GM12878 (cell line): ENCODE data around the gene HIVEP3. TPM values are rescaled to one million over a fixed set of nuclear protein-coding genes. Genes with fewer than 3 reads are reported as not detected.

ENCODE experiments used
- ATAC-seq: fragments of 200-7000 bp; cut with Tn5 transposase; 3 replicates; pipeline ENCODE4 v1.9.1; 2020; ENCODE audit warnings: mild to moderate bottlenecking, moderate library complexity
- BruUV-seq: library from RNA; stranded (reverse); fragments of 400-500 nt; replicated peaks from 2 replicates; lab custom pipeline; 2021; lab: Mats Ljungman, UMichigan
- CTCF ChIA-PET: fragments of 300-600 bp; sonication (Branson Sonifier 250); formaldehyde crosslinking; extraction: SDS; loops from one replicate; lab custom pipeline; 2021; ENCODE audit warnings: inconsistent platforms; lab: Yijun Ruan, JAX
- POLR2A ChIA-PET: fragments of 350-600 bp; formaldehyde crosslinking; extraction: SDS; loops from one replicate; lab custom pipeline; 2021; ENCODE audit warnings: inconsistent platforms; lab: Charles Lee
- RAD21 ChIA-PET: fragments of 300-600 bp; sonication (Branson Sonifier 250); formaldehyde crosslinking; loops from one replicate; lab custom pipeline; 2023; ENCODE audit warnings: antibody characterized with exemption; ENCODE audit not compliant: unreplicated experiment; lab: Charles Lee
- SMC1A ChIA-PET: fragments of 300-600 bp; sonication (Branson Sonifier 250); formaldehyde crosslinking; loops from one replicate; lab custom pipeline; 2023; ENCODE audit not compliant: unreplicated experiment, uncharacterized antibody; lab: Charles Lee
- DNase-seq: peaks from one replicate; pipeline ENCODE4 v3.0.0-alpha.2; 2011; ENCODE audit warnings: low read depth, low spot score
- FAIRE-seq: peaks from 3 replicates; lab custom pipeline; 2011; peaks lifted over from hg19 to GRCh38; lab: Jason Lieb, UNC
- H2AFZ ChIP-seq: 2 replicates; pipeline ENCODE4 v1.6.0; 2011; ENCODE audit warnings: low read depth, low read length, control low read depth; ENCODE audit not compliant: control insufficient read depth
- H3K27ac ChIP-seq: 2 replicates; pipeline ENCODE4 v1.5.1; 2011; ENCODE audit warnings: control low read depth; ENCODE audit not compliant: control insufficient read depth, insufficient read depth
- H3K27me3 ChIP-seq, 2 experiments: replicated peaks in 1 of 2; 2 replicates each; pipeline versions ENCODE4 v1.6.0 to v1.6.1; 2011; ENCODE audit warnings: low read length in 1 of 2; ENCODE audit not compliant: control insufficient read depth in 2 of 2, insufficient read depth in 2 of 2
- H3K36me3 ChIP-seq, 2 experiments: 2 replicates each; pipeline ENCODE4 v1.5.1; 2011; ENCODE audit warnings: low read length in 1 of 2; ENCODE audit not compliant: control insufficient read depth in 2 of 2, insufficient read depth in 2 of 2
- H3K4me1 ChIP-seq: 2 replicates; pipeline ENCODE4 v1.6.1; 2011; ENCODE audit warnings: mild to moderate bottlenecking, low read length, moderate library complexity, mixed read lengths; ENCODE audit not compliant: control insufficient read depth, insufficient read depth
- H3K4me2 ChIP-seq: 2 replicates; pipeline ENCODE4 v1.6.0; 2011; ENCODE audit warnings: control low read depth; ENCODE audit not compliant: control insufficient read depth, insufficient read depth
- H3K4me3 ChIP-seq: fragments of 200-600 bp; sonication (generic); 2 replicates; pipeline ENCODE4 v1.5.1; 2016
- H3K79me2 ChIP-seq: 2 replicates; pipeline ENCODE4 v1.6.0; 2011; ENCODE audit warnings: low read length; ENCODE audit not compliant: control insufficient read depth, insufficient read depth
- H3K9ac ChIP-seq: 2 replicates; pipeline ENCODE4 v1.8.0; 2011; ENCODE audit warnings: low read length, control low read depth, mixed read lengths; ENCODE audit not compliant: control insufficient read depth, insufficient read depth
- H3K9me3 ChIP-seq: replicated peaks from 3 replicates; pipeline ENCODE4 v1.5.1; 2011; ENCODE audit warnings: mild to moderate bottlenecking, low read length; ENCODE audit not compliant: control insufficient read depth, insufficient read depth
- H4K20me1 ChIP-seq: 2 replicates; pipeline ENCODE4 v1.6.0; 2011; ENCODE audit not compliant: control insufficient read depth, insufficient read depth
- E2F8 ChIP-seq: fragments of 450-650 bp; IDR thresholded peaks from 2 replicates; pipeline ENCODE4 v1.6.1; 2018; ENCODE audit warnings: mild to moderate bottlenecking, low read depth, moderate library complexity; ENCODE audit not compliant: partially characterized antibody
- HDAC6 ChIP-seq: fragments of 200-600 bp; sonication (generic); IDR thresholded peaks from one replicate; pipeline ENCODE4 v1.8.0; 2017; ENCODE audit warnings: antibody characterized with exemption; ENCODE audit not compliant: unreplicated experiment
- MEF2A ChIP-seq: IDR thresholded peaks from 2 replicates; pipeline ENCODE4 v1.6.1; 2011; ENCODE audit warnings: low read depth, mild to moderate bottlenecking, low read length, moderate library complexity; ENCODE audit not compliant: insufficient read depth
- NKRF ChIP-seq: fragments of 450-650 bp; conservative IDR thresholded peaks from 2 replicates; pipeline ENCODE4 v1.6.1; 2017; ENCODE audit warnings: mild to moderate bottlenecking, moderate library complexity
- POLR2AphosphoS5 ChIP-seq: IDR thresholded peaks from 2 replicates; pipeline ENCODE4 v1.6.1; 2011; ENCODE audit warnings: mild to moderate bottlenecking, low read length, inconsistent platforms
- PRDM15 ChIP-seq: fragments of 450-650 bp; formaldehyde crosslinking; IDR thresholded peaks from 2 replicates; pipeline ENCODE4 v1.4.0; 2020; ENCODE audit warnings: mild to moderate bottlenecking, moderate library complexity
- TCF12 ChIP-seq: IDR thresholded peaks from 2 replicates; pipeline ENCODE4 v1.6.1; 2011; ENCODE audit warnings: low read depth, mild to moderate bottlenecking, low read length
- TCF3 ChIP-seq: IDR thresholded peaks from 2 replicates; pipeline ENCODE4 v1.6.1; 2012; ENCODE audit warnings: low read depth, mild to moderate bottlenecking, low read length, borderline replicate concordance; ENCODE audit not compliant: insufficient read depth
- USF1 ChIP-seq: IDR thresholded peaks from 2 replicates; pipeline ENCODE4 v1.6.1; 2011; ENCODE audit warnings: borderline replicate concordance, low read depth, mild to moderate bottlenecking, moderate library complexity, mixed read lengths, low read length; ENCODE audit not compliant: insufficient read depth; ENCODE audit errors: extremely low read length
- ZNF217 ChIP-seq: fragments of 450-650 bp; IDR thresholded peaks from 2 replicates; pipeline ENCODE4 v1.6.1; 2017; ENCODE audit warnings: antibody characterized with exemption, mild to moderate bottlenecking
- WGBS: methylation state at CpG from one replicate; pipeline ENCODE4 v1.1.6; 2016; ENCODE audit warnings: low lambda C conversion rate; ENCODE audit not compliant: insufficient replicate concordance, insufficient coverage; ENCODE audit errors: missing lambda C conversion rate; 5-methylcytosine and 5-hydroxymethylcytosine counted together
- in situ Hi-C: fragments of 300-500 bp; cut with MboI; formaldehyde crosslinking; loops from 9 replicates; pipeline ENCODE4 v1.14.3; 2018; ENCODE audit warnings: mixed read lengths
- intact Hi-C: fragments of 100-400 bp; cut with micrococcal nuclease; formaldehyde crosslinking; loops from one replicate; pipeline ENCODE4 v1.14.2; 2022; ENCODE audit not compliant: unreplicated experiment
- polyA plus RNA-seq, 11 experiments: library from polyadenylated mRNA; depleted of rRNA in 4 of 11; unstranded in 6 of 11; stranded (reverse) in 5 of 11; fragments of >200 nt; fragmentation: Nextera tagmentation in 4 of 11; fragmentation: Illumina TruSeq in 1 of 11; extraction: Ambion mirVana in 4 of 11; extraction: Trizol in 1 of 11; gene quantifications; 1 replicate in 1 of 11; 2 replicates in 10 of 11; pipeline versions ENCODE4 v1.2.1 to v1.2.3, GENCODE V29; 2011 to 2016; ENCODE audit warnings: inconsistent platforms in 2 of 11, missing spikeins in 2 of 11, low read depth in 1 of 11
- total RNA-seq, 4 experiments: library from RNA; depleted of rRNA in 3 of 4; stranded (reverse); fragments of >200 nt in 3 of 4; fragmentation: Illumina TruSeq in 1 of 4; extraction: Trizol in 1 of 4; gene quantifications; 2 replicates each; pipeline versions ENCODE4 v1.2.1 to v1.2.3, GENCODE V29; 2013 to 2021

Gene HIVEP3
- total and polyA plus RNA-seq, 10 of the 15 experiments (the other 5 are each of a cell fraction or from before 2014, with no cell fraction given) = 1.8 to 13.6 (median 3.8) TPM

- TF ChIP-seq PRDM15 (CRISPR knock-in tag) (no peak), TCF3 (no peak), ZNF217 (no peak), POLR2AphosphoS5 (no peak)
- TF ChIP-seq, all 136 proteins: peak for 0
These were observed 142.7 kb downstream of the HIVEP3 start (continued) for GRCh38 chr1:41775956-41776585.

DNA sequence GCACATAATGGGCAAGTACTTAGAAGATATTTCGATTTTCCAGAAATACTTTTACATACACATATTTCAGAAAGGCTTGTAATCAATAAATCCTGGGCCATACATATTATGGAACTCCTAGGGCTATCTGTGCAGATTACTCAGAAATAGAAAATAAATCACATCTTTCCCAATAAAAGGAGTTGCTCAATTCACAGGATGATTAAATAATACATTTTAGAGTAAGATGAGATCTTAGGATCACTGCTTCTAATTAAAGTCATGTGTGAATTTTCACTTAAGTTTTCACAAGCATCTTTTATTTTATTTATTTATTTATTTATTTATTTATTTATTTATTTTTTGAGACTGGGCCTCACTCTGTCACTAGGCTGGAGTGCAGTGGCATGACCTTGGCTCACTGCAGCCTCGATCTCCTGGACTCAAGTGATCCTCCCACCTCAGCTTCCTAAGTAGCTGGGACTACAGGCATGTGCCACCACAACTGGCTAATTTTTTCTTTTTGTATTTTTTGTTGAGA is 144.2 kb downstream of the HIVEP3 start:
- Histone ChIP-seq H4K20me1 (no peaks in the 10 kb centered on the region), H3K4me1 (no peaks in the 10 kb centered on the region), H3K9ac (no peak overlapping the region), H3K36me3 (no peaks in the 10 kb centered on the region; a peak in 1 of 4 replicates), H3K9me3 (no peaks in the 10 kb centered on the region), H3K79me2 (no peaks in the 10 kb centered on the region), H2AFZ (no peak overlapping the region), H3K4me3 (no peak overlapping the region), H3K27me3 (no peaks in the 10 kb centered on the region), H3K4me2 (no peak overlapping the region), H3K27ac (no peak overlapping the region)
- RAD21 ChIA-PET = no interaction called here
- FAIRE-seq (no peak), DNase-seq (no peak), ATAC-seq (no peak)
- TF ChIP-seq TCF12 (no peak), NKRF (no peak), E2F8 (no peak), MEF2A (no peak), HDAC6 (no peak), USF1 (no peak)
- intact Hi-C loops (no loop called here), in situ Hi-C loops (no loop called here)
- WGBS = 50% methylated on average over 2 of the region's 2 CpGs
- CTCF ChIA-PET = interaction anchor here (0.6 to 1.0 kb wide), 4 partner anchors 15 to 194 kb away, joined by 3 read pairs; no protein-coding TSS in a partner anchor
- POLR2A ChIA-PET = no interaction called here
- SMC1A ChIA-PET = interaction anchor here (1.0 to 1.2 kb wide), 3 partner anchors 10 to 26 kb away, joined by 3 to 4 read pairs (median 4); no protein-coding TSS in a partner anchor
- BruUV-seq = no TSS peak
